Peyer's patch (tissue), 4 donors: ENCODE results near the gene PCBP3.

ENCODE experiments used
- CTCF ChIP-seq, 6 experiments: fragments of 450-650 bp in 4 of 6; fragments of 200-600 bp in 2 of 6; sonication (generic) in 1 of 6; IDR thresholded peaks; one replicate each; pipeline ENCODE4 v1.5.1; 2017 to 2019; ENCODE audit warnings: antibody characterized with exemption in 6 of 6, mild to moderate bottlenecking in 3 of 6, moderate library complexity in 1 of 6
- POLR2A ChIP-seq, 2 donors: fragments of 450-650 bp; IDR thresholded peaks; one replicate each; pipeline ENCODE4 v1.5.1; 2017; ENCODE audit warnings: antibody characterized with exemption in 2 of 2, mild to moderate bottlenecking in 2 of 2, moderate library complexity in 2 of 2

- TF ChIP-seq POLR2A (IDR thresholded peaks at IDR 0.05) (no peak), CTCF (IDR thresholded peaks at IDR 0.05) (no peak)
These were observed 261.7 kb downstream of the PCBP3 start for GRCh38 chr21:45905196-45905595.
